Measurements from ENCODE around the gene NT5DC3.

NT5DC3 gene

GRCh38 chr12:103771466-103771865 is 69.6 kb downstream of the NT5DC3 start:
- H3K9me2 ChIP-seq (ENCODE audit: low read depth, low read length): no peaks in the 10 kb centered on the region
- no peaks in the 10 kb centered on the region for H3K27me3 ChIP-seq (ENCODE audit: insufficient read depth, low read length)
- H2AFZ ChIP-seq (ENCODE audit: low read length): no peak overlapping the region
- no peaks in the 10 kb centered on the region for H3K4me1 ChIP-seq (ENCODE audit: insufficient read depth, low read length, severe bottlenecking)
- TF ChIP-seq EZH2 (IDR thresholded peaks at IDR 0.05; ENCODE audit: borderline replicate concordance, low read length): no peak
- TF ChIP-seq, protein P1, sequence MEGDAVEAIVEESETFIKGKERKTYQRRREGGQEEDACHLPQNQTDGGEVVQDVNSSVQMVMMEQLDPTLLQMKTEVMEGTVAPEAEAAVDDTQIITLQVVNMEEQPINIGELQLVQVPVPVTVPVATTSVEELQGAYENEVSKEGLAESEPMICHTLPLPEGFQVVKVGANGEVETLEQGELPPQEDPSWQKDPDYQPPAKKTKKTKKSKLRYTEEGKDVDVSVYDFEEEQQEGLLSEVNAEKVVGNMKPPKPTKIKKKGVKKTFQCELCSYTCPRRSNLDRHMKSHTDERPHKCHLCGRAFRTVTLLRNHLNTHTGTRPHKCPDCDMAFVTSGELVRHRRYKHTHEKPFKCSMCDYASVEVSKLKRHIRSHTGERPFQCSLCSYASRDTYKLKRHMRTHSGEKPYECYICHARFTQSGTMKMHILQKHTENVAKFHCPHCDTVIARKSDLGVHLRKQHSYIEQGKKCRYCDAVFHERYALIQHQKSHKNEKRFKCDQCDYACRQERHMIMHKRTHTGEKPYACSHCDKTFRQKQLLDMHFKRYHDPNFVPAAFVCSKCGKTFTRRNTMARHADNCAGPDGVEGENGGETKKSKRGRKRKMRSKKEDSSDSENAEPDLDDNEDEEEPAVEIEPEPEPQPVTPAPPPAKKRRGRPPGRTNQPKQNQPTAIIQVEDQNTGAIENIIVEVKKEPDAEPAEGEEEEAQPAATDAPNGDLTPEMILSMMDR (IDR thresholded peaks at IDR 0.05; ENCODE audit: low read length): no peak
- H3K4me2 ChIP-seq (ENCODE audit: low read length): no peak overlapping the region
- no peak overlapping the region for H3K27ac ChIP-seq (ENCODE audit: low read depth, low read length, poor library complexity, severe bottlenecking)
- H4K20me1 ChIP-seq (ENCODE audit: insufficient read depth, low read length): no peaks in the 10 kb centered on the region
- no peaks in the 10 kb centered on the region for H3F3A ChIP-seq (ENCODE audit: insufficient read depth, low read length)
- H3K79me2 ChIP-seq (ENCODE audit: insufficient read depth, low read length): no peaks in the 10 kb centered on the region
- H3K4me3 ChIP-seq (ENCODE audit: low read depth, low read length, poor library complexity, severe bottlenecking): no peak overlapping the region
- no peaks in the 10 kb centered on the region for H3K9me3 ChIP-seq (ENCODE audit: low read length)
- H3K9ac ChIP-seq (ENCODE audit: low read length): no peak overlapping the region
- H3K36me3 ChIP-seq (ENCODE audit: insufficient read depth, low read length): no peaks in the 10 kb centered on the region

GRCh38 chr12:103769240-103769945 is 71.6 kb downstream of the NT5DC3 start:
- Histone ChIP-seq H3K27ac (ENCODE audit: low read depth, low read length, poor library complexity, severe bottlenecking) (no peak overlapping the region), H4K20me1 (ENCODE audit: insufficient read depth, low read length) (no peaks in the 10 kb centered on the region), H3K4me2 (ENCODE audit: low read length) (no peak overlapping the region), H3K36me3 (ENCODE audit: insufficient read depth, low read length) (no peaks in the 10 kb centered on the region), H3K9me2 (ENCODE audit: low read depth, low read length) (no peaks in the 10 kb centered on the region), H3F3A (ENCODE audit: insufficient read depth, low read length) (no peaks in the 10 kb centered on the region), H3K79me2 (ENCODE audit: insufficient read depth, low read length) (no peaks in the 10 kb centered on the region), H2AFZ (ENCODE audit: low read length) (no peak overlapping the region), H3K4me3 (ENCODE audit: low read depth, low read length, poor library complexity, severe bottlenecking) (no peak overlapping the region), H3K27me3 (ENCODE audit: insufficient read depth, low read length) (no peaks in the 10 kb centered on the region), H3K4me1 (ENCODE audit: insufficient read depth, low read length, severe bottlenecking) (no peaks in the 10 kb centered on the region), H3K9me3 (ENCODE audit: low read length) (no peaks in the 10 kb centered on the region), H3K9ac (ENCODE audit: low read length) (no peak overlapping the region)
- TF ChIP-seq, protein P1 (IDR thresholded peaks at IDR 0.05; ENCODE audit: low read length): no peak
- TF ChIP-seq EZH2 (IDR thresholded peaks at IDR 0.05; ENCODE audit: borderline replicate concordance, low read length): no peak

- Histone ChIP-seq H3K9ac (ENCODE audit: low read length) (no peak overlapping the region), H3K9me3 (ENCODE audit: low read length) (no peaks in the 10 kb centered on the region), H3K79me2 (ENCODE audit: insufficient read depth, low read length) (no peaks in the 10 kb centered on the region), H3F3A (ENCODE audit: insufficient read depth, low read length) (no peaks in the 10 kb centered on the region), H2AFZ (ENCODE audit: low read length) (no peak overlapping the region), H3K4me2 (ENCODE audit: low read length) (no peak overlapping the region), H3K4me3 (ENCODE audit: low read depth, low read length, poor library complexity, severe bottlenecking) (no peak overlapping the region), H3K27me3 (ENCODE audit: insufficient read depth, low read length) (no peaks in the 10 kb centered on the region), H3K4me1 (ENCODE audit: insufficient read depth, low read length, severe bottlenecking) (no peaks in the 10 kb centered on the region), H3K36me3 (ENCODE audit: insufficient read depth, low read length) (no peaks in the 10 kb centered on the region), H3K9me2 (ENCODE audit: low read depth, low read length) (no peaks in the 10 kb centered on the region), H3K27ac (ENCODE audit: low read depth, low read length, poor library complexity, severe bottlenecking) (no peak overlapping the region), H4K20me1 (ENCODE audit: insufficient read depth, low read length) (no peaks in the 10 kb centered on the region)
- TF ChIP-seq, protein P1 (IDR thresholded peaks at IDR 0.05; ENCODE audit: low read length): no peak
- TF ChIP-seq EZH2 (IDR thresholded peaks at IDR 0.05; ENCODE audit: borderline replicate concordance, low read length): no peak
Observed at GRCh38 chr12:103768467-103769123, 72.4 kb downstream of the NT5DC3 start.

Data from OCI-LY1 (cell line).